ENCODE data around the gene RNF223.

RNF223 gene

GRCh38 chr1:1085911-1086841 is 12.1 kb upstream of the RNF223 start:
- no peak for DNase-seq (ENCODE audit: low read depth)
- no peak for TF ChIP-seq CTCF (conservative IDR thresholded peaks at IDR 0.05; ENCODE audit: control insufficient read depth, insufficient read depth, low read depth, low read length)
- no peak overlapping the region for H3K4me3 ChIP-seq (ENCODE audit: control insufficient read depth, low read depth, low read length)

DNA sequence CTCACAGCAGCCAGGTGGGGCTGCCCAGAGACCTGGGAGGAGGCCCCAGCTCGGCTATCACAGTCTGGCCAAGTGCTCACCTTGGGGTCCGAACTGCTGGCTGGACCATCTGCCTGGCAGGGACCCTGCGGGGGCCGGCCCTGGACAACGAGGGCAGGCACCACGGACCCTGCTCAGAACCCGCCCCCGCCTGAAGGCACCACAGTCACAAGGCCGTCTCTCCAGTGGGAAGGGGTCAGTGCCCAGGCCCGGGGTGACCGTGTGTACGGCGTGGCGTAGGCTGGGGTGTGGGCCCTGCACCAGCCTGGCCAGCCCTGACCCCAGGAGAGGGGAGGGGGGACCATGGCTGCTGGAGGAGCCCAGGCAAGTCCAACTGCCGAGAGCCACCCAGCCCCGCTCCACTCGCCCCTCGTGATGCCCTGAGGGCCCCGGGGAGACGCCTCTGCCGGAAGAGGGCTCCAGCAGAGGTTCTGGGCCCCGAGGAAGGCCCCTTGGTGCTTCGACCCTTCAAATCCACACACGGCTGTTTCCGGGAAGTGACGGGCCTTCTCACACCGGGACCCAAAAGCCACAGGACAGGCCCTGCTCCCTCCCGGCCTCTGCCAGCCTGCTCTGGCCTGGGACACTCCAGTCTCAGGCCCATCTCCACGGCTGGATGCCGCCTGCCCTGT is 11.2 kb upstream of the RNF223 start:
- no peak overlapping the region for H3K4me3 ChIP-seq (ENCODE audit: control insufficient read depth, low read depth, low read length)
- DNase-seq (ENCODE audit: low read depth) = no peak
- no peak for TF ChIP-seq CTCF (conservative IDR thresholded peaks at IDR 0.05; ENCODE audit: control insufficient read depth, insufficient read depth, low read depth, low read length)

GRCh38 chr1:1084372-1085170 is 10.5 kb upstream of the RNF223 start:
- H3K4me3 ChIP-seq (ENCODE audit: control insufficient read depth, low read depth, low read length) = no peak overlapping the region
- DNase-seq (ENCODE audit: low read depth) = no peak
- TF ChIP-seq CTCF (conservative IDR thresholded peaks at IDR 0.05; ENCODE audit: control insufficient read depth, insufficient read depth, low read depth, low read length) = no peak

GRCh38 chr1:1083416-1084371 is 9.6 kb upstream of the RNF223 start:
- TF ChIP-seq CTCF (conservative IDR thresholded peaks at IDR 0.05; ENCODE audit: control insufficient read depth, insufficient read depth, low read depth, low read length) = no peak

DNA sequence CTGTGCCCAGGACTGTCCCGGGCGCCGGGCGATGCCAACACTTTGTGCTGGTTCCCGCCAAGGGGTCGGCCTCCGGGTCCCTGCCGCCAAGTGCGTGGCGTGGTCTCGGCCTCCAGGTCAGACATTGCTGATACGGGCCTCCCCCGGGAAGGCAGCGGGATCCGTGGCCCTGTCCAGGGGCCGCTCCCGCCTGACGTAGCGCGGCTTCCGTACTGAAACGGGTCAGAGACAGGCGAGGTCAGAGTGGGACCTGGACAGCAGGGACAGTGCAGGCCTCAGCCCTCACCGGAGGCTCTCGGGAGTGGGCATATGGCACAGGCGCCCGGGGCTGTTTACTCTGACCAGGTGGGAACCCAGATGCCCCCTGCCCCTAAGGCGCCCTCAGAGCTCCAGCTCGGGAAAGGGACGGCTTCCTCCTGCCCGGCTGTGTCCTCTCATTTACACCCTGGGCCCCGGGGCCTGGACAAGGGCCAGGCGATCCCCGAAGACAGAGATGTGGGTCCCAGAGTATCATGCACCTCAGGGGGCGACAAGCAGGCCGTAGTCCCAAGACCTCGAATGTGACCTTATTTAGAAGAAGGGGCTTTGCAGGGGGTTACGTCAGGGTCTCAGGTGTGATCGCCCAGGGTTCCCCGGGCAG is 8.8 kb upstream of the RNF223 start:
- no peak overlapping the region for H3K4me3 ChIP-seq (ENCODE audit: control insufficient read depth, low read depth, low read length)
- TF ChIP-seq CTCF (conservative IDR thresholded peaks at IDR 0.05; ENCODE audit: control insufficient read depth, insufficient read depth, low read depth, low read length) = no peak
- DNase-seq (ENCODE audit: low read depth) = no peak

More at GRCh38 chr1:1083416-1084371, 9.6 kb upstream of the RNF223 start:
- H3K4me3 ChIP-seq (ENCODE audit: control insufficient read depth, low read depth, low read length) = no peak overlapping the region
- no peak for DNase-seq (ENCODE audit: low read depth)
